ENCODE measurements around the gene GDF7. TPM values are rescaled to one million over a fixed set of nuclear protein-coding genes. Genes with fewer than 3 reads are reported as not detected.

GDF7 gene
- total and polyA plus RNA-seq, 2 donors (not counting 3 experiments of a cell fraction or from before 2014, with no cell fraction given), result 3.7 to 3.9 TPM

DNA sequence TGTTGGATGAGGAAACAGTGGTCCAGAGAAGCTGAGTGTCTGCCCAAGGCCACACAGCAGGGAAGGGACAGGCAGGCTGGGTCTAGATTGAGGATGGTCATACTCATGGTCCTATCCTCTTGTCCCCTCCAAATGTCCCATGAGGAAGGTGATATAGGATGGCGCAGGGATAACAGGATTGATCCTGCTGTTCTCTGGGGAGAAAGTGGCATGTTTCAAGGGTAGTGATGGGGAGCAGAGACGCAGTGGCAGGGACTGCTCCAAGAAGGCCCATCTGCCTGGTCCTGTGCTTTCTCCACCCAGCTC, 40.6 kb upstream of the GDF7 start:
- Histone ChIP-seq H2AFZ (ENCODE audit: low read depth, low read length) (no peak overlapping the region), H3K4me1 (ENCODE audit: control insufficient read depth, extremely low read depth, insufficient read depth, low read length) (no peaks in the 10 kb centered on the region), H3K27ac (ENCODE audit: insufficient read depth, low read depth, low read length) (no peak overlapping the region), H3K4me3 (replicated peaks in 1 of 3; ENCODE audit: insufficient read depth in 1 of 3, low read depth in 1 of 3, low read length in 3 of 3) (no peak overlapping the region), H3K9me1 (replicated peaks; ENCODE audit: control insufficient read depth, extremely low read depth, insufficient read depth, low read length) (no peaks in the 10 kb centered on the region), H3K27me3 (ENCODE audit: control insufficient read depth in 2 of 2, insufficient read depth in 2 of 2, low read length in 2 of 2) (no peaks in the 10 kb centered on the region), H3K36me3 (ENCODE audit: control insufficient read depth in 2 of 2, extremely low read depth in 1 of 2, insufficient read depth in 2 of 2, low read length in 2 of 2) (peaks cover 0 to 21% of the 10 kb centered on the region in 2 experiments), H3K79me2 (ENCODE audit: control insufficient read depth, insufficient read depth, low read length) (no peaks in the 10 kb centered on the region), H3K4me2 (ENCODE audit: insufficient read depth, low read length) (no peak overlapping the region), H3K9me3 (replicated peaks; ENCODE audit: control insufficient read depth, insufficient read depth, low read length) (no peaks in the 10 kb centered on the region), H4K20me1 (replicated peaks; ENCODE audit: control insufficient read depth, extremely low read depth, insufficient read depth, low read length) (no peaks in the 10 kb centered on the region), H3K9ac (replicated peaks; ENCODE audit: extremely low read depth, insufficient read depth, low read length) (no peak overlapping the region)
- TF ChIP-seq, protein P1, sequence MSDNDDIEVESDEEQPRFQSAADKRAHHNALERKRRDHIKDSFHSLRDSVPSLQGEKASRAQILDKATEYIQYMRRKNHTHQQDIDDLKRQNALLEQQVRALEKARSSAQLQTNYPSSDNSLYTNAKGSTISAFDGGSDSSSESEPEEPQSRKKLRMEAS (IDR thresholded peaks at IDR 0.05; ENCODE audit: insufficient read depth, insufficient read length), result no peak
- TF ChIP-seq JUN (IDR thresholded peaks at IDR 0.05; ENCODE audit: borderline replicate concordance, insufficient read depth, insufficient read length, low read depth), result no peak
- no peak for TF ChIP-seq GATA2 (IDR thresholded peaks at IDR 0.05; ENCODE audit: insufficient read depth, insufficient read length, low read depth, low read length)
- no peak for TF ChIP-seq POLR2AphosphoS5 (IDR thresholded peaks at IDR 0.05; ENCODE audit: insufficient read depth, low read depth, low read length)
- TF ChIP-seq FOS (IDR thresholded peaks at IDR 0.05; ENCODE audit: borderline replicate concordance, insufficient read depth, low read length), result no peak
- TF ChIP-seq, protein P2, sequence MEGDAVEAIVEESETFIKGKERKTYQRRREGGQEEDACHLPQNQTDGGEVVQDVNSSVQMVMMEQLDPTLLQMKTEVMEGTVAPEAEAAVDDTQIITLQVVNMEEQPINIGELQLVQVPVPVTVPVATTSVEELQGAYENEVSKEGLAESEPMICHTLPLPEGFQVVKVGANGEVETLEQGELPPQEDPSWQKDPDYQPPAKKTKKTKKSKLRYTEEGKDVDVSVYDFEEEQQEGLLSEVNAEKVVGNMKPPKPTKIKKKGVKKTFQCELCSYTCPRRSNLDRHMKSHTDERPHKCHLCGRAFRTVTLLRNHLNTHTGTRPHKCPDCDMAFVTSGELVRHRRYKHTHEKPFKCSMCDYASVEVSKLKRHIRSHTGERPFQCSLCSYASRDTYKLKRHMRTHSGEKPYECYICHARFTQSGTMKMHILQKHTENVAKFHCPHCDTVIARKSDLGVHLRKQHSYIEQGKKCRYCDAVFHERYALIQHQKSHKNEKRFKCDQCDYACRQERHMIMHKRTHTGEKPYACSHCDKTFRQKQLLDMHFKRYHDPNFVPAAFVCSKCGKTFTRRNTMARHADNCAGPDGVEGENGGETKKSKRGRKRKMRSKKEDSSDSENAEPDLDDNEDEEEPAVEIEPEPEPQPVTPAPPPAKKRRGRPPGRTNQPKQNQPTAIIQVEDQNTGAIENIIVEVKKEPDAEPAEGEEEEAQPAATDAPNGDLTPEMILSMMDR (IDR thresholded peaks at IDR 0.05; ENCODE audit: extremely low read depth in 1 of 2, insufficient read depth in 1 of 2, low read depth in 1 of 2, low read length in 2 of 2), result no peak
- TF ChIP-seq MYC (IDR thresholded peaks at IDR 0.05; ENCODE audit: low read depth, low read length), result no peak
- TF ChIP-seq EZH2 (IDR thresholded peaks at IDR 0.05; ENCODE audit: borderline replicate concordance, low read depth, low read length, severe bottlenecking), result no peak
- TF ChIP-seq POLR2A (IDR thresholded peaks at IDR 0.05; ENCODE audit: low read depth, low read length), result no peak
- no peak for DNase-seq (ENCODE audit: low read depth, low spot score)
- FAIRE-seq, result no peak
- POLR2A ChIA-PET, result no interaction called here
- BruUV-seq (replicated peaks), result no TSS peak
- dilution Hi-C loops (cut with MboI; ENCODE audit: extremely low pct_ligation_motif_present, low sequenced_read_pairs), result no loop called here
- CTCF ChIA-PET, result interaction anchor here (1.0 kb wide), 1 partner anchor 14 kb away, joined by 3 read pairs; no protein-coding TSS in a partner anchor
- intact Hi-C loops (cut with micrococcal nuclease), result no loop called here
